Measurements from ENCODE around the gene SMCO2.

GRCh38 chr12:27480016-27480415, 33.5 kb downstream of the SMCO2 start:
- no peak for TF ChIP-seq CTCF (IDR thresholded peaks at IDR 0.05)
- no peak for TF ChIP-seq POLR2AphosphoS5 (IDR thresholded peaks at IDR 0.05; ENCODE audit: insufficient read depth in 1 of 2, low read depth in 1 of 2)
